NCI-H446 treated with DMSO at 0.1 percent for 48 hours (cell line): ENCODE results near the gene RFC2.

Experiments
- DNase-seq: peaks from one replicate; lab custom pipeline; 2025; lab: John Stamatoyannopoulos, UW

The RFC2 gene

DNA sequence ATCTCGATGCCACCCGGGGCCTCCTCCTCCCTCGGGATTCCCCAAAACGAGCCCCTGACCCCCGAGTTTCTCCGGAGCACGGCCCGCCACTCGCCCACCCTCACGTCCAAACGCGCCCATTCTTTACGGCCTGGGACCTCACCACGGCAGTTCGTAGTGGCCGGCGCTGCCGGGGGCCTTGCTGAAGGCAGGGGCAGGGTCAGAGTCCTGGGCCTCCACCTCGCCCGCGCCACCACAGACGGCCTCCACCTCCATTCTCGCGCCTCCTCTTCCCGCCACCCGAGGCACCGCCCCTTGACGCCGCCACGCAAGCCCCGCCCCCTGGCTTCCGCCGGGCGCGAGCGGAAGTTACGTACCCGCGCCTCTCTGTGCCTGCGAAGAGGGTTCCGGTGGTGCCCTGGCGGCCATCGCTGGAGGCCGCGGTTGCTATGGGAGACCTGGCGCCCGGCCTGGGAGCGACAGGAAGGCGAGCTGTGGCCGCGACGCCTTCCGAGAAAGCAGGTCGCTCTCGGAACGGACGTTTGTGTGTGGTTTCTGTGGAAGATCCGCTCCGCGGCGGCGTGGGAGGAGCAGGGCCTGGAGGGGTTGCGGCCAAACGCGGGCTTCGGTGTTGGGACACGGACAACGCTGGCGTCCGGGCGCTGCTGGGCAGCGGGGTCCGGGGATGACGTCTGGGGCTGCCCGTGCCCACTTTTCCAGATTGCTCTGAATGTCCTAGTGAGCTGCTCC, at the start of gene RFC2:
Gene RFC2 (minus strand): TSS at position 271 of the 729 bp plus-strand sequence. CDS start 16 bp downstream, at position 255.
- DNase-seq, result peak; percentile 72

DNA sequence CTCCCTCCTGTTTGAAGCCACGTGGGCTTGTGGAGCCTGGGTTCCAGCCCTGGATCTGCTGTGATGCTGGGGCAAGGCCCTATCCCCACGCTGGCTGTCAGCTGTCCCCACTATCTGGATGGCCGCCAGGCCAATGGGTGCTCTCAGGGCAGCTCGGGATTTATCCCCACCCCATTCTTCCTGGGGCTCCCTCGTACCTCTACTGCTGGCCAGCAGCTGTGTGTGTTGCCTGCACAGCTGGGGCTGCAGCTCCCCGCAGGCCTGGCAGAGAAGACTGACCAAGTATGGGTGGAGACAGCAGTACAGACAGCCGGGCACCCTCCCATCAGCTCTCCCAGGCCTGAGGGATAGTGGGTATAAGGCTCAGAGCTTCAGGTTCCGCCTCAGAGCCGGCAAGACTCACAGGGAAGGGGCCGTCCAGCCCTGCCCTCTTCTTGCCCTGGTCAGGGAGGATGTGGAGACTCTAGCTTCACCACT, 48.6 kb upstream of the RFC2 start:
- DNase-seq, result no peak

DNA sequence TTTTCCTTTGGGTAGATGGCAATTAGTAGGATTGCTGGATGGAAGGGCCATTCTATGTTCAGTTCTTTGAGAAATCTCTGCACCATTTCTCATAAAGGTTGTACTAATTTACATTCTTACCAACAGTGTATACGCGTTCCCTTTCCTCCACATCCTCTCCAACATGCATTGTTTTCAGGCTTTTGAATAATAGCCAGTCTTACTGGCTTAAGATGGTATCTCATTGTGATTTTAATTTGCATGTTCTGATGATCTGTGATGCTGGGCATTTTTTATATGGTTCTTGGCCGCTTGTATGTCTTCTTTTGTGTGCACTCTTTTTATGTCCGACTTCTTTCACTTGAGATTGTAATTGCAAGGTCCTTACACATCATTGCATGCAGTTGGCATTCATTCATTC, 46.7 kb upstream of the RFC2 start:
- no peak for DNase-seq

DNA sequence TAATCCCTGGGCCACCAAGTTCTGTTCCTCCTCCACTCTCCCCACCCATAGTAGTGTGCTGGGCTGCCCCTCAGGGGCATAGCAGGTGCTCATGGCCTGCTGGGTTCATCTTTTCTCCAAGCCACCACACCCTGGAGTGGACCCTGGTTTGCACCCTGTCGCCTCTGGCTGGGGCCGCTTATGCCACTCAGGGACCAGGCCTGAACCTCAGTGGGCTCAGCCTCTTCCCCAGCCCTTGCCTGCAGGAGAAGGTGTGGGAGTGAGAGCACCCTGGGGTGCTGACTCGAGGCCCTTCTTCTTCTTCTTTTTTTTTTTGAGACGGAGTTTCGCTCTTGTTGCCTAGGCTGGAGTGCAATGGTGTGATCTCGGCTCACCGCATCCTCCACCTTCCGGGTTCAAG, 45.2 kb upstream of the RFC2 start:
- DNase-seq, result no peak

DNA sequence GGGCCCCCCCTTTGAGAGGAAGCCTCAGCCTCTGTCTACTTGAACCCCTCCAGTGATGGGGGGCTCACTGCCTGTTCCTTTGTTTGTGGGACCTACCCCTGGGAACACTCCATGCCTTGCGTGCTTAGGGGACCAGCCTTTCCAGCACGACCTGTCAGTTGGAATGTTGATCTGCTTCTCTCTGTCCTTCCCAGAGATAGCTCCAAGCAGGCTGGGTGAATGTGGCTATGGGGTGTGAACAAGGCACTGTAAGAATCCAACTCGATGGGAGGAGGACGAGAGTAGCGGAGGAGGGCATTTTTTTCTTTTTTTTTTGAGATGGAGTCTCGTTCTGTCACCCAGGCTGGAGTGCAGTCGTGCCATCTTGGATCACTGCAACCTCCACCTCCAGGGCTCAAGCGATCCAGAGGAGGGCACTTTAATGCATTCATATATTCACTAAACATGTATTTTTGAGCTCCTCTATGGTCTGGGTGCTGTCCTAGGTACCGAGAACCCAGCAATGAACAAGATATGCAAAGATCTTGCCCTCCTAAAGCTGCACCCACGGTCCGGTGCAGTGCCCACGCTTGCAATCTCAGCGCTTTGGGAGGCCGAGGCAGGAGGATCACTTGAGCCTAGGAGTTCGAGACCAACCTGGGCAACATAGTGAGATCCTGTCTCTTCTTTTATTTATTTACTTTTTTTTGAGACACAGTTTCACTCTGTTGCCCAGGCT, 43.5 kb upstream of the RFC2 start:
- DNase-seq, result no peak

DNA sequence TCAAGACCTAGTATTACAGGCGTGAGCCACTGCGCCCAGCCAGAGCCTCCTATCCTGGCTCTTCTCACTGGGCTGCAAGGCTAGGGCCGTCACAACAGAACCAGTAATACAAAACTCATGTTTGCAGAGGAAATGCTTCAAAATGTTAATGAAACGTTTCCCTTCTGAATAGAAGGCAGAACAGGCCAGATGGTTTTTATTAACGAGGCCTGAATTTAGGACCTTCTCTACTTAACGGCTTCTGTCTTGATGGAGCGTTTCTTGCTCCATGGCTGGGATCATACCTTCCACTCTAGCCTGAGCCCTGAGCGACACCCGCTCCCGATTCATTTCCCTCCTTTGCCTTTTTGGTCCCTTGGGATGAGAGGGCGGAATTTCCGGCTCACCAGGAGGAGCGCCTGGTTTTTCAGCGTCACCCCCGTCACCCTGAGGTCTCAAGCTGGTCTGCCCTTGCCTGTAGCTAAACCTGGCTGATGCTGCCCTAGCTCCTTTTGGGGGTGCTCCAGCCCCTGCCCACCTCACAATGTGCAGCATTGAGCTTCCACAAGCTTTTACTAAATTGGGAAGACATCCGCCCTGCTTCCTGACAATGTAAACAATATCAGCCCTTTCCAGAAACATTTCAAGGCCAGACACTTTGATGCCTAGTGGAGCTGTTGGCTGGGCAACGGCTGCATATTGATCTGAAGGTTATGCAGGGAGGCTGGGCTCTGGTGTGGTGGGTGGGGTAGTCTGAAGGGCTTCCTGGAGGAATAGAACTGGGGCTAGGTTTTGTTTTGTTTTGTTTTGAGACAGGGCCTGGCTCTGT, 40.2 kb upstream of the RFC2 start:
- no peak for DNase-seq

DNA sequence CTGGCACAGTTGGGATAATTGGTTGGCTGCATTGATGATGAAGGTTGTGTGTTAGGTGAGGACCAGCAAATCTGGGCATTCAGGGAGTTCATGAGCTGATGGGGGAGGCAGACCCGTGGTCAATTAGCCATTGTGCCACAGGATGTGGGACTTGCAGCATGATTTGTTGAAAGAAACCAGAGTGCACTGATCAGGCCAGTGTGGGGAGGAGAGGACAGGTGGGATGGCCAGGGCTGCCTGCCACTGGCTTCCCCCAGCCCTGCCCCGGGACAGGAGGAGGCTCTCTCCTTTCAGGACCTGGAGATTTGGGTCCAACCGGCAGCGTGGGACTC, 39.3 kb upstream of the RFC2 start:
- DNase-seq, result no peak

DNA sequence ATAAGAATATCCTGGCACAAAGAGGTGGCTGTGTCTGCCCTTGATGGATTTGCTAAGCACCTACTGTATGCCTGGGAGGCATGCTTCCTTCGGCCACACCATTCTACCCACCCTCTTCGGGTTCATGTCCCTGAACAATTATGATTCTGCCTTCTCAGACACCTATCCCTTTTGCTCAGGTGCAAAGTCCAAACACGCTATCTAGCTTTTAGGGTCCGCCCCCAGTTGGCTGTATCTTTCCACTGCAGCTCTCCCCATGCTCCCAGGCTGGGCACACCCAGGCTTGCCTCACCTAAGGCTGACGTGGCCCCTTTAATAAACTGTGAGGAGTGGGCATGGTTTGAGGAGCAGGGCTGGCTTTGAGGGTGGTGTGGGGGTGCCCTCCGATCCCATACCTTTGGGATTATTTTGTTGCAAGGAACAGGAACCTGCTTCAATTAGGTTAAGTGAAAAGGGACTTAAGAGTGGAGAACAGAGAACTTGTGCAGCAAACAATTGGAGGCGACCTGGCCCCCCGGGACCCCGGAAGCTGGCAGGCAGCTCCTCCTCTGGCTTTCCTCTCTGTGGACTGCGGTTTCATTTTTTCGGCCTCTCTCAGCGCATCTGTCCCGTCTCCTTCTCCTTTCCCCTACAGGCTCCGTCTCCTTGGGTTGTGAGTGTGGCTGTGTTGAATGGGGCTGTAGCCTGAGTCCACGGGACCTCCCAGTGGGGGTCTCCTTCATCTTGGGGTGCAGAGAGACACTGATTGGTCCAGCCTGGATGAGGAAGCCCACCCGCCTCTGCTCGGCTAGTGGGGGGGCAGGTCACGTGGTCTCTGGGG, 38.8 kb upstream of the RFC2 start:
- no peak for DNase-seq

DNA sequence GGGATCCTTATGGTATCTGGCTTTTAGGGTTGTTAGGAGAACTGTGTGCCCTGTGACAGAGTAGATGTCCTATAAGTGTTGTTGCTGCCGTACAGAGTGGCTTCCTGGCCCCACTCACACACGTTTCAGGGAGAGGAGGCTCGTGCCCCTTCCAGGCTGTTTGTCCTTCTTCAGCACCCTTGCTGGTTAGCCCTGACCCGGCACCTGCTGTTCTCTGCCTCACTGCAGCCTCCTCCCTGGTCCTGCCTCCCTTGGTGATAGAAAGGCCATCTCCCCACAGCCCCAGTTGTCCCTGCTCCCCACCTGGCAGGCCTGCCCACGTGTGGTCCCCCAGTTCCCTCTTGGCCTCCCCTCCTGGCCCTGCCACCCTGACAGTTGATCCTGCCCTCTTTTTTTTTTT, 37.3 kb upstream of the RFC2 start:
- DNase-seq, result no peak

DNA sequence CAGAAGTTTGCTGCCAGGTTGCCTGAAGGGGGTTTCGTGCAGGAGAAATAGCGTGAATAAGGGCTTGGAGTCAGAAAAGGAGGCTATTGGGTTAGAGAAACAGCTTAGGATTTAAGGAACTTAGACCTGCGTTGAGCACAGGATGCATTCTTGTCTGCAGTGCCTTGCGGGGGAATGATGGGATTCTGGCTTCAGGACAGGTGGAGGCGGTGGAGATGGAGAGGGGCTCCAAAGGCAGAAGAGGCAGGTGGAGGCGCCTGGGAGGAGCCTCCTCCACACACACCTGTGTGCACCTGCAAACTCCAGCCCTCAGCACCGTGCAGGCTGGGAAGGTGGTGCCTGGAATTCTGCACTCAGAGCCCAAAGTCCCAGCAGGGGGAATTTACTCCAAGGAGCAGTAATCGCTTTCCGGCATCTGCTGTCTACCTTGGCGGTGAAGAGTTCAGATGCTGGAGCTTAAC, 36.8 kb upstream of the RFC2 start:
- no peak for DNase-seq

DNA sequence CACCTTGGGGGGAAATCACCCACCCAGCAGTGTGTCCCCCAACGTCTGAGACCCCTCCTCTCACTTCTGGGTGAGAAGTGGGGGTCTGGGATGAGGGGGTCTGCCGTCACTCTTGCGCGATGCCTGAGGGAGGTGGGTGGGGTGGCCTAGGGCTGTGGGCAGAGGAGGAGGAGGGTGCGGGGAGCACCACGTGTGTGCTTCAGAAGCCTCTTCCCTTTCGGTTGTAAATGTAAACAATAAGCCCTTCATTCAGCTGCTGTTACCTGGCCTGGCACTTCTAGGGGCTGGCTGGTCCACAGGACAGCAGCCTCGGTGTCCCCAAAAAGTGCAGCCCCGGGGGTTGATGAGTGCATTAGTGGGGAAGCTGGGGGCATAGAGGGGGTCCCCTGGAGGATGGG, 36.4 kb upstream of the RFC2 start:
- DNase-seq, result no peak

DNA sequence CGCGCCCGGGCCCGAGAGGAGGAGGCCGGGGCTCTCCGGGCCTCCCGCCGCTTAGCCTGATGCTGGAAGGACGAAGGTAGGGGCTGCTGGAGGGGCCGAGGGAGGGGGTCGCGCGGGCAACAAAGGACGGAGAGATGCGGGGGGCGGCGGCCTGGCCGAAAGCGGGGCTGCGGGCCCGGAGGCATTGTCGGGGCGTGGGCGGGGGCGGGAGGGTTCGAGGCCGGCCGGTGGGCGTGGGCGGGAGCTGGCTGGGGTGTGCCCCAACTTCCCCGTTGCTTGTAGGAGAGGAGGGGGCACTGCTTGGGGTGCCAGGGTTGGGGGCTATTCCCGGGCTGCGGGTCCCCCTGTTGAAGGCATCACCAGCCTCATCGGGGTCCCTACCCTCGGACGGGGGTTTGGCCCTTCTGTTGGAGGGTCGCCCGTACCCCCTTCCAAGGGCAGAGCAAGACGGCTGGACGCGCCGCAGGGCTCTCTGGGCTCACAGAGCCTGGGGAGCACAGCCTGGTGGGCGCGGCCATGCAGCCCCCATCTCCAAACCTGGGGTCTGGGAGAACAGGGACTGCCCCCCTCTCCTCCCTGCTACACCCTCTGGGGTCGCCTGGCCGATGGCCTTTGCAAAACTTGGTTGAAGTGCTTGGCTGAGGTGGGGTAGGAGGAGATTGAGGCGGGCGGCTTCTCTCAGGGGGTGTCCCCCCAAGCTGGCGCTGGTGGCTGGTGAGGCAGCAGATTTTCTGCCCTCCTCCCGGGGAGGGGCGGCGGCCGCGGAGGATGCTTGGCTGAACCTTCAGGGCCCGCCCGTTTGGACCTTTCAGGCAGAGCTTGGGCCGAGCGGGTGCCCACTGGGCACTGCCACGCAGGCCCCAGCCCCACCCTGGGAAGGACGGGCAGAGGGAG, 35.7 kb upstream of the RFC2 start:
- no peak for DNase-seq

DNA sequence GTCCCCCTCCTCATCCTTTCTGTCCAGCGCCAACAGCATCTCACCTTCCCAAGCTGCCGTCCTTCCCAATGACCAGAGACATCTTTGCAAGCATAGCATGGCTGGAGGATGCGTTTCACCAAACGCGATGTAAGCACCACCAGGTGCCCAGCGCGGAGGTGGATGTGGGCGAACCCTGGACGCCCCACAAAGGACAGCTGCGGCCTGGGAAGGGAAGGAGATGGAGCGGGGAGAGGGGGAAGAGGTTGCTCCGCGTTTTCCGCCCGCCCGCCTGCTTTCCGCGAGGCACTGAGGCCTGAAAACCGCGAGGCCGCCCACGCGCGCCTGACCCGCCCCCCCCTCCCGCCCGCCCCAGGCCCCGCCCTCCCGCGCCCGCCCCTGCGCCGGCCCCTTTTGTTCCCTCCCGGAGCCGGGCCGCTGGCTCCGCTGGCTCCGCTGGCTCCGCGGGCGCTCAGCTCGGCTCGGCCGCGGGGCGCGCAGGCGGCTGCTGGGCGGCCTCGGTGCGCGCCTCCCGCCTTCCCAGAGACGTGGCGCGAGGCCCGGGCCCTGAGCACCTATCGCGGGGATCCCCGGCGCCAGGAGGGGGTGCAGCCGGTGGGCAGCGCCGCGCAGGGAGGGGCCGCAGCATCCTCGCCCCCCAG, 34.9 kb upstream of the RFC2 start, which contains the start of gene CLIP2:
Gene CLIP2 (plus strand): TSS at position 390 of the 641 bp plus-strand sequence. CDS start 28,140 bp downstream, outside the sequence.
- no peak for DNase-seq

DNA sequence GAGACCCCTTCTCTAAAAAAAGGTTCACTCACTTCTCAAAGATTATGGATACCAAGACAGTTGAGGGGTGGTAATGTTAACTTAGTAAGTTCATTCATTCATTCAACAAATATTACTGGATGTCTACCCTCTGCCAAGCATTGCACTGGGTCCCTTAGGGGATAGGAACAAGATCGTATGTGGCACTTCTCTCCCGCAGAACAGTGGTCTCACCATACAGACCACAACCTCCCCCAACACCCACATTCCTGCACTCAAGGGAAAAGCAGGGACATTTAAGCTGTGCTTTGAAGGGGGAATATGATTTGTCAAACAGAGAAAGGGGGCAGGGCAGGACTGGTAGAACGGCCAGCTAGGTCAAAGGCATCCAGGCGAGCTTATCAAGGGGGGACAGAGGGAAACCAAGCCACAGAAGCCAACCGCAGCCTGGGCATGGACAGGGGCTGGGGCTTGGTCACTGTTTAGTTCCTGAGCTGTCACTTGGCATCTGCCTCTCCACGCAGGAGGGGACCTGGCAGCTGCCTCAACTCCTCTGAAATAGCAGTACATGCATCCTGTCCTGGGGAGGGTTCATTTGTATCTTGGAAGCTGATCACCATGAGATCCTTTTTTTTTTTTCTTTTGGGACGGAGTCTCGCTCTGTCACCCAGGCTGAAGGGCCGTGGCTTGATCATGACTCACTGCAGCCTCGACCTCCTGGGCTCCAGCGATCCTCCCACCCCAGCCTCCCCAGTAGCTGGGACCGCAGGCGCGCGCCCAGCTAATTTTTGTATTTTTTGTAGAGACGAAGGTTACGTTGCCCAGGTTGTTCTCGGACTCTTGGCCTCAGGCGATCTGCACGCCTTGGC, 34.1 kb upstream of the RFC2 start:
- no peak for DNase-seq

DNA sequence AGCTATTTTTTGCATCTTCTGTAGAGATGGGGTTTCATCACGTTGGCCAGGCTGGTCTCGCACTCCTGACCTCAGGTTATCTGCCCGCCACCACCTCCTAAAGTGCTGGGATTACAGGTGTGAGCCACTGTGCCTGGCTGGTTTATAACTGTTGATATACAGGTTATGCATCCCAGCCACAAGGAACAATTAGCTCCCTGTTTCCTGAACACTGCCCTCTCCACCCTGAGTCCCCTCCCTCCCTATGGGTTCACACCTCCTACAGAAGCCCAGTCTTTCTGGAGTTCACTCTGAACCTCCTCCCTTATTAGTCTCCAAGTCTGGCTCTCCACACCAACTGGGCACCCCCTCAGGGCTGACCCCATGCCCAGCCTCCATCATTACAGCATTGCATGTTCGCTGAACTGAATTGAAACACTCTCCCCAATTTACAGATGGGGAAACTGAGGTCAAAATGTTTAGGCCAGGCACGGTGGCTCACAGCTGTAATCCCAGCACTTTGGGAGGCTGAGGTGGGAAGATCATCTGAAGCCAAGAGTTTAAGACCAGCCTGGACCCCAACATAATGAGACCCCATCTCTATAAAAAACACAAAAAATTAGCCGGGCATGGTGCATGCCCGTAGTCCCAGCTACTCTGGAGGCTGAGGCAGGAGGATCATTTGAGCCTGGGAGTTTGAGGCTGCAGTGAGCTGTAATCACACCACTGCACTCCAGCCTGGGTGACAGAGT, 33.3 kb upstream of the RFC2 start:
- no peak for DNase-seq

DNA sequence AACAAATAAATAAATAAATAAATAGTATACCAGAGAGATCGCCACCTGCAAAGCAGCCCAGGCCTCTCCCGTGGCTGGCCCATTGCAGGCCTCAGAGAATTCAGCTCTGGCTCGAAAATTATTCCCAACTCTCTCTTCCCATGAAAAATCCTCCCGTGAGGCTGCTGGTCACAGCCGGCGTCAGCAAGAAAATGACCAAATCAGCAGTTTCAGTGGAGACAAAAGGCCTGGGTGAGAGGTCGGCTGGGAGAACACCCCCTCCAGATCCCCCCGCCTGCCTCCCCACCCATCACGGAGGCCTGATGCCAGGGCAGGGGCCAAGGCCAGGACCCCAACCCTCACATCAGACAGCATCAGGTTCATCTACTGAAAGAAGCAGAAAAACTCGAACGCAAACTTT, 31.9 kb upstream of the RFC2 start:
- DNase-seq, result no peak

DNA sequence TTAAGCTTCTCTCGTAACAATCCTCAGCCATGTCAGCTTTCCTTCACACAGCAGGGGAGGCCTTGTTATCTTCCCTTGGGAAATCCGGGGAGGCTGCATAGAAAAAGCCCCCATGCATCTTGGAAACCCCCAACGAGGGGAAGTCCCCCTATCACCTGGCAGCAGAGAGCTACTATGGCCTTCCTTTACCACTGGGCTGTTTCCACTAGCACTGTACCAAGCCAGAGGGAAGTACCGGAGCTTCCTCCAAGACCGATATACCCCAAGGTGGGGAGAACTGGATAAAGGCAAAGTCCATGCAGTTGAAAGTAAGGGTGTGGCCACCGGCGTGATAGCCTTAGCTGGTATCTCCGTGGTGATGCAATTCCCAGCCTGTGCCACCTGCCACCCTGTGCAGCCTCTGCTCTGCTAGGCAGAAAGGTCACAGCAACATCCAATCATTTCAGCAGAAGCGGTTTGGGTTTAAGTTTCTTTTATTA, 30.6 kb upstream of the RFC2 start:
- no peak for DNase-seq

DNA sequence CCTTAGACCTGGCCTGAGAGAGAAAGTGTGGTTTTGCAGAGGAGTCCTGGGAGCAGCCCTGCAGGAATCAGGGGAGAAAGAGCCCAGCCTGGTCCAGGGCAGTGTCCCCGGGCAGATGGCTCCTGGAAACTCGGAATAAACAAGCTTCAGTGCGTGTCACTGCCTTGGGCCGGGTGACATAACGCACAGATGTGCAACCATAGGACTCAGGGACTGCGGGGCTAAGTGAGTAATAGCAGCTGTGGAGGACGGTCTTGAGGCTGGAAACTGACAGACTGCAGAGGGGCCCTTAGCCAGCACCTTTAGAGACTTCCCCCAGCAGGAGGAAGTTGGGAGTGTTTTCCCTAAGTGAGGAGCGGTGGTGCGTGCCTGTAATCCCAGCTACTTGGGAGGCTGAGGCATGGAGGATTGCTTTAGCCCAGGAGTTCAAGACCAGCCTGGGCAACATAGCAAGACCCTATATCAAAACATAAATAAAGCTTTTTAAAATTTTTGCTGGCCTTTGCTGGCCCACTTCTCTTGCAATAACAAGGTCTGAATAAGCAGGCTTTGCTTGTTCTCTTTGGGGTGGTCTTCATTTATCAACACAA, 29.8 kb upstream of the RFC2 start:
- no peak for DNase-seq
